ENCODE measurements around the gene BRAT1.

BRAT1 gene

GRCh38 chr7:2583798-2584580, 28.7 kb upstream of the BRAT1 start:
- TF ChIP-seq CTCF (IDR thresholded peaks at IDR 0.05; ENCODE audit: low read depth, low read length), result no peak
- H3K4me3 ChIP-seq (ENCODE audit: low read depth, low read length), result no peak overlapping the region

DNA sequence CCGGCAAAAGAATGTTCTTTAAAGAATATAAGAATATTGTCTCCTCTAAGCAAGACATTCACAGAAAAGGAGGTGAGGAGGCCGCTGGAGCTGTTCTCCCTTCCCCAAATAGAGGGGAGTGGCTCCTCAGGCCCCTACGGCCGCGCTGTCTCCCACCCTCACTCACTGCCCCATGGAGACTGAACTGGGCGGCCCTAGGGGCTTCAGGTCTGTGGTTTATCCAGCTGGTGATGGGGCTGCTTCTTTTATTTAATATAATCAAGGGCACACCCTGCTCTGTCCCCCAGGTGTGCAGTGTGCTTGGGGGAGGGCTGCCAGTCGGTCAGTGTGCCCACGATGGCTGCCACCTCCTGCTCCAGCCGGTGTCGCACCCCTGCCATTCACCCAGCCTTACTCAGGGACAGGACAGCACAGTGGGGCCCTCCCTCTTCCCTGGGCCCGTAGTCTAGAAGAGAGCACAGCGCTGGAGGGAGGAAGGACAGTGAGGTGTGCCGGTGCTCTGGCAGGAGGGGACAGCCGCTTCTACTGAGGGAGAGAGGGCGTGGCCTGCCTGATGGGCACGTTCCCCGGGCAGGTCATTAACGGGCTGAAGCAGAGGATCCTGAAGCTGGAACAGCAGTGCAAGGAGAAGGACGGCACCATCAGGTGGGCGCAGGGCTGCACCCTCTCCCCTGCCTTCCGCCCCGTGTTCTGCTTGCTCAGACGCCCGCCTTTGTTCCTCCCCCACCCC, 26.8 kb upstream of the BRAT1 start:
- TF ChIP-seq CTCF (IDR thresholded peaks at IDR 0.05; ENCODE audit: low read depth, low read length), result no peak
- no peak overlapping the region for H3K4me3 ChIP-seq (ENCODE audit: low read depth, low read length)

DNA sequence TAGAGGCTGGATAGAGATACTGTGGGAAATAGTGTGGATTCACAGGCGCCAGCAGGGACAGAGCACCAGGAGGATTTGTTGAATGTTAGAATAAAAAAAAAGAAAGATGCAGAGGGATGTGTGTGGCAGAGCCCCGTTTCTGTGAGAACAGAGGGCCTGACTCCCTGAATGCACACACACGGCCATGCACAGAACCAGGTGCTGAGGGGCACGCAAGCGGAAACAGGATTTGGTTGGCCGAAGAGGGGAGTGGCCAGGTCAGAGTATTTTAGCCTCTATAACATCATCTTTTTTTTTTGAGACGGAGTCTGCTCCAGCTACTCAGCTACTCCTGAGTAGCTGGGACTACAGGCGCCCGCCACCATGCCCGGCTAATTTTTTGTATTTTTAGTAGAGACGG, 25.3 kb upstream of the BRAT1 start:
- TF ChIP-seq CTCF (IDR thresholded peaks at IDR 0.05; ENCODE audit: low read depth, low read length), result no peak

GRCh38 chr7:2577914-2578680, 22.8 kb upstream of the BRAT1 start:
- no peak for TF ChIP-seq CTCF (IDR thresholded peaks at IDR 0.05; ENCODE audit: low read depth, low read length)
- no peak overlapping the region for H3K4me3 ChIP-seq (ENCODE audit: low read depth, low read length)

More for the DNA sequence above, 25.3 kb upstream of the BRAT1 start:
- H3K4me3 ChIP-seq (ENCODE audit: low read depth, low read length), result no peak overlapping the region

GRCh38 chr7:2576742-2577491, 21.6 kb upstream of the BRAT1 start:
- TF ChIP-seq CTCF (IDR thresholded peaks at IDR 0.05; ENCODE audit: low read depth, low read length), result no peak
- H3K4me3 ChIP-seq (ENCODE audit: low read depth, low read length), result no peak overlapping the region

GRCh38 chr7:2575733-2576340, 20.5 kb upstream of the BRAT1 start:
- TF ChIP-seq CTCF (IDR thresholded peaks at IDR 0.05; ENCODE audit: low read depth, low read length), result no peak
- H3K4me3 ChIP-seq (ENCODE audit: low read depth, low read length), result no peak overlapping the region

Data from WI38 (cell line).